ENCODE results near the gene APOL4.

GRCh38 chr22:36160499-36160942 lies 41.1 kb downstream of the APOL4 start, which contains the start of gene APOL3:
- TF ChIP-seq SUZ12 (IDR thresholded peaks at IDR 0.05; ENCODE audit: extremely low read depth, insufficient read depth, insufficient read length) = no peak
- no peak for TF ChIP-seq ZNF274 (IDR thresholded peaks at IDR 0.05; ENCODE audit: low read depth, low read length)
- no peak for TF ChIP-seq YY1 (IDR thresholded peaks at IDR 0.05; ENCODE audit: insufficient read depth, insufficient read length)
